Loucy (cell line): ENCODE results near the gene PRMT3.
"Not testable (repeated sequence)": the region's sequence is repeated elsewhere in the genome, so short reads cannot be mapped to it uniquely, and the experiment has no call there.

Experiments
- CTCF ChIP-seq: fragments of 200-600 bp; sonication (generic); conservative IDR thresholded peaks from 2 replicates; pipeline ENCODE4 v1.5.1; 2014; ENCODE audit warnings: mild to moderate bottlenecking, antibody characterized with exemption, low read length
- EZH2phosphoT487 ChIP-seq: fragments of 200-600 bp; IDR thresholded peaks from 2 replicates; pipeline ENCODE4 v1.6.1; 2018; ENCODE audit warnings: antibody characterized with exemption, mild to moderate bottlenecking, moderate library complexity, borderline replicate concordance

DNA sequence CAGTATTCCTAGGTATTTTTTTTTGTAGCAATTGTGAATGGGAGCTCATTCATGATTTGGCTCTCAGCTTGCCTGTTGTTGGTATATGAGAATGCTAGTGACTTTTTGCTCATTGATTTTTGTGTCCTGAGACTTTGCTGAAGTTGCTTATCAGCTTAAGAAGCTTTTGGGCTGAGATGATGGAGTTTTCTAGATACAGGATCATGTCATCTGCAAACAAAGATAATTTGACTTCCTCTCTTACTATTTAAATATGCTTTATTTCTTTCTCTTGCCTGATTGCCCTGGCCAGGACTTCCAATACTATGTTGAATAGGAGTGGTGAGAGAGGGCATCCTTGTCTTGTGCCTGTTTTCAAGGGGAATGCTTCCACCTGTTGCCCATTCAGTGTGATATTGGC, 84.4 kb downstream of the PRMT3 start:
- TF ChIP-seq CTCF, EZH2phosphoT487: not testable (repeated sequence)
